Esophagus (tissue), 2 donors: ENCODE results near the gene SLC4A7. TPM values are rescaled to one million over a fixed set of nuclear protein-coding genes. Genes with fewer than 3 reads are reported as not detected.
"Not testable (repeated sequence)": the region's sequence is repeated elsewhere in the genome, so short reads cannot be mapped to it uniquely, and the experiment has no call there.

Experiments
- H3K27ac ChIP-seq, 2 donors: one replicate each; pipeline ENCODE4 v1.5.1; 2013; ENCODE audit warnings: low read depth in 2 of 2, mild to moderate bottlenecking in 2 of 2, inconsistent platforms in 1 of 2, low read length in 1 of 2, moderate library complexity in 1 of 2
- H3K27me3 ChIP-seq, 2 donors: one replicate each; pipeline ENCODE4 v1.6.1; 2013; ENCODE audit warnings: low read length in 2 of 2, control low read depth in 1 of 2, mild to moderate bottlenecking in 1 of 2; ENCODE audit not compliant: insufficient read depth in 2 of 2, control insufficient read depth in 1 of 2
- H3K36me3 ChIP-seq, 2 donors: one replicate each; pipeline ENCODE4 v1.6.1; 2013; ENCODE audit warnings: low read length in 1 of 2; ENCODE audit not compliant: control insufficient read depth in 2 of 2, insufficient read depth in 2 of 2
- H3K4me1 ChIP-seq, 2 donors: one replicate each; pipeline ENCODE4 v1.6.1; 2013; ENCODE audit warnings: low read length in 1 of 2; ENCODE audit not compliant: control insufficient read depth in 2 of 2, insufficient read depth in 2 of 2
- H3K4me3 ChIP-seq, 2 donors: one replicate each; pipeline ENCODE4 v1.5.1; 2013; ENCODE audit warnings: low read length in 2 of 2, mild to moderate bottlenecking in 2 of 2, low read depth in 1 of 2, moderate library complexity in 1 of 2
- H3K9me3 ChIP-seq, 2 donors: one replicate each; pipeline ENCODE4 v1.6.1; 2013; ENCODE audit warnings: mild to moderate bottlenecking in 2 of 2, low read depth in 1 of 2, low read length in 1 of 2, moderate library complexity in 1 of 2; ENCODE audit not compliant: control insufficient read depth in 2 of 2, insufficient read depth in 1 of 2
- whole genome bisulfite sequencing, 2 donors: extraction: QIAGEN DNeasy Blood & Tissue Kit; methylation state at CpG; one replicate each; pipeline ENCODE4 v1.1.7; 2013; 5-methylcytosine and 5-hydroxymethylcytosine counted together
- polyA plus RNA-seq, 2 donors: library from polyadenylated mRNA; stranded (reverse); fragments of 200-250 nt; gene quantifications; one replicate each; pipeline ENCODE4 v1.2.3, GENCODE V29; 2013
- donor health status: healthy with polysubstance abuse.
- donor health status: Bipolar disorder and iron deficiency.

Gene SLC4A7
- polyA plus RNA-seq, 2 donors, result 3.1 to 3.5 TPM

- H3K4me1 ChIP-seq, result no peaks in the 10 kb centered on the region
- H3K36me3 ChIP-seq, result peaks cover 0 to 2% of the 10 kb centered on the region in 2 donors
- H3K4me3 ChIP-seq, result no peak overlapping the region
- H3K27ac ChIP-seq, result no peak overlapping the region
- no peaks in the 10 kb centered on the region for H3K9me3 ChIP-seq
- 86 to 87% methylated on average over 2 of the region's 2 CpGs for WGBS, 2 donors
- H3K27me3 ChIP-seq, result no peaks in the 10 kb centered on the region
Observed at GRCh38 chr3:27422617-27423016, 61.6 kb downstream of the SLC4A7 start.

GRCh38 chr3:27415202-27415601 lies 69.0 kb downstream of the SLC4A7 start:
- Histone ChIP-seq H3K4me1 (no peaks in the 10 kb centered on the region), H3K36me3 (no peaks in the 10 kb centered on the region), H3K27me3 (no peaks in the 10 kb centered on the region), H3K9me3 (no peaks in the 10 kb centered on the region), H3K4me3 (no peak overlapping the region), H3K27ac (no peak overlapping the region)
- 81 to 83% methylated on average over 1 of the region's 1 CpG for WGBS, 2 donors

GRCh38 chr3:27392950-27393679 lies 91.1 kb downstream of the SLC4A7 start:
- WGBS, 2 donors, result 52 to 56% methylated on average over 3 of the region's 3 CpGs
- peaks cover 0 to 6% of the 10 kb centered on the region in 2 donors for H3K36me3 ChIP-seq
- no peak overlapping the region for H3K4me3 ChIP-seq
- no peaks in the 10 kb centered on the region for H3K4me1 ChIP-seq
- H3K27ac ChIP-seq, result no peak overlapping the region
- H3K27me3 ChIP-seq, result no peaks in the 10 kb centered on the region
- no peaks in the 10 kb centered on the region for H3K9me3 ChIP-seq

- H3K9me3 ChIP-seq, H3K27me3 ChIP-seq, H3K36me3 ChIP-seq, H3K4me3 ChIP-seq, H3K4me1 ChIP-seq, H3K27ac ChIP-seq: not testable (repeated sequence)
- WGBS, 2 donors, result 92 to 93% methylated on average over 10 of the region's 10 CpGs
Observed at GRCh38 chr3:27392414-27392813, 91.8 kb downstream of the SLC4A7 start.

DNA sequence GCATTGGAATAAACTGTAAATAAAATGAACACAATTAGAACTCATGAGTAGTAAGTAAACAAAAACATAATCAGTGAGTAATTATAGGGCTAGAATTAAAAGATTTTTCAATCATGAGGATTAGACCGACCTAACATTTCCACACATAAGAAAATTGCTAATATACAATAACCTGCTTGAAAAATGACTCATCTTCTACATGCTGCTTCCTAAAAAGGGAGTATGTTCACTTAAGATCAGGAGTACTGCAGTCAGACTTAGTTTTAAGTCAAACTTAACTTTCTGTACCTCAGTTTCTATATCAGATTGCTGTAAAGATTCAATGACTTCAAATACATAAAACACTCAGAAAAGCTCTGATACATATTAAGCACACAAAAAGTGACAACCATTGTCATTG lies 92.4 kb downstream of the SLC4A7 start:
- Histone ChIP-seq H3K4me3 (no peak overlapping the region), H3K4me1 (no peaks in the 10 kb centered on the region), H3K27me3 (no peaks in the 10 kb centered on the region), H3K9me3 (no peaks in the 10 kb centered on the region), H3K27ac (no peak overlapping the region), H3K36me3 (peaks cover 0 to 6% of the 10 kb centered on the region in 2 donors)
- WGBS, 2 donors, result 62 to 88% methylated on average over 1 of the region's 1 CpG

- H3K27me3 ChIP-seq, result no peaks in the 10 kb centered on the region
- H3K27ac ChIP-seq, result no peak overlapping the region
- H3K4me3 ChIP-seq, result no peak overlapping the region
- H3K36me3 ChIP-seq, result peaks cover 0 to 3% of the 10 kb centered on the region in 2 donors
- 94 to 95% methylated on average over 1 of the region's 1 CpG for WGBS, 2 donors
- H3K4me1 ChIP-seq, result no peaks in the 10 kb centered on the region
- H3K9me3 ChIP-seq, result no peaks in the 10 kb centered on the region
Observed at GRCh38 chr3:27387625-27388024, 96.6 kb downstream of the SLC4A7 start.

- no peaks in the 10 kb centered on the region for H3K4me1 ChIP-seq
- H3K27me3 ChIP-seq, result no peaks in the 10 kb centered on the region
- H3K4me3 ChIP-seq, result no peak overlapping the region
- H3K9me3 ChIP-seq, result no peaks in the 10 kb centered on the region
- no peak overlapping the region for H3K27ac ChIP-seq
- H3K36me3 ChIP-seq, result no peaks in the 10 kb centered on the region
Observed at GRCh38 chr3:27385504-27385903, 98.7 kb downstream of the SLC4A7 start.

GRCh38 chr3:27384191-27384590 lies 100.0 kb downstream of the SLC4A7 start:
- WGBS, 2 donors, result 91 to 96% methylated on average over 1 of the region's 1 CpG
- no peaks in the 10 kb centered on the region for H3K9me3 ChIP-seq
- no peaks in the 10 kb centered on the region for H3K36me3 ChIP-seq
- no peaks in the 10 kb centered on the region for H3K4me1 ChIP-seq
- no peaks in the 10 kb centered on the region for H3K27me3 ChIP-seq
- no peak overlapping the region for H3K27ac ChIP-seq
- no peak overlapping the region for H3K4me3 ChIP-seq

GRCh38 chr3:27380433-27381357 lies 103.5 kb downstream of the SLC4A7 start:
- no peaks in the 10 kb centered on the region for H3K4me1 ChIP-seq
- no peaks in the 10 kb centered on the region for H3K27me3 ChIP-seq
- no peak overlapping the region for H3K27ac ChIP-seq
- no peaks in the 10 kb centered on the region for H3K36me3 ChIP-seq
- WGBS, 2 donors, result 65 to 66% methylated on average over 3 of the region's 3 CpGs
- no peak overlapping the region for H3K4me3 ChIP-seq
- H3K9me3 ChIP-seq, result no peaks in the 10 kb centered on the region
